Measurements from ENCODE around the gene MLLT10.
A peak's percentile ranks its signal among the peaks of the same experiment; 100 is the strongest.

Gene MLLT10

GRCh38 chr10:21533467-21534279 lies at the start of gene MLLT10:
Gene MLLT10 (plus strand): TSS chr10:21534232. CDS start chr10:21534645, 413 bp downstream.
- DNase-seq, result peak; percentile 98

- DNase-seq, result no peak
Observed at GRCh38 chr10:21487416-21488180, 46.4 kb upstream of the MLLT10 start.

DNA sequence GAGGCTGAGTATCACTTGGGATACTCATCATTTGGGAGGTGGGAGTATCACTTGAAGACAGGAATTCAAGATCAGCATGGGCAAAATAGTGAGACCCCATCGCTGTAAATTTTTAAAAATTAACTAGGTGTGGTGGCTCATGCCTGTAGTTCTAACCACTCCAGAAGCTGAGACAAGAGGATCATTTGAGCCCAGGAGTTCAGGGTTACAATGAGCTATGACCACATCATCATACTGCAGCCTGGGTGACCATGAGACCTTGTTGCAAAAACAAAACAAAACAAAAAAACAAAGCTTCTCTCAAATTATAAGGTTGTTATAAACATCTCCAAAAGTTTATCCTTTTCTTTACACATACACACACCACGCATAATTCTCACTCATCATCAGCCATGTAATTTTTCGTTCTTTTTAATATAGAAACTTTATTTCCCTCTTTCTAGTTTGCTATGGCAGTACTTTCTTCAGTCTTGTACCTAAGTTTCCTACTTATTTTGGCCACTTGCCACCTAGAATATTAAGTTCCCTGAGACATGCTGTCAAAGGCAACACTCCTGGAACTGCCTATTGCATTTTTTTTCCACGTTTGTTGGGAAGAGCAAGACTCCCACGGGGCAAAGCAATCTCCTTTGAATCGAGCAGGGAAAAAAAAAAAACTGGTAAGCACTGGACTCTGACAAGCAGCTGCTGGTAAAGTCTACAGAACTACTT lies 45.6 kb upstream of the MLLT10 start:
- DNase-seq, result peak; percentile 34

- DNase-seq, result no peak
Observed at GRCh38 chr10:21488957-21489446, 45.0 kb upstream of the MLLT10 start.

DNA sequence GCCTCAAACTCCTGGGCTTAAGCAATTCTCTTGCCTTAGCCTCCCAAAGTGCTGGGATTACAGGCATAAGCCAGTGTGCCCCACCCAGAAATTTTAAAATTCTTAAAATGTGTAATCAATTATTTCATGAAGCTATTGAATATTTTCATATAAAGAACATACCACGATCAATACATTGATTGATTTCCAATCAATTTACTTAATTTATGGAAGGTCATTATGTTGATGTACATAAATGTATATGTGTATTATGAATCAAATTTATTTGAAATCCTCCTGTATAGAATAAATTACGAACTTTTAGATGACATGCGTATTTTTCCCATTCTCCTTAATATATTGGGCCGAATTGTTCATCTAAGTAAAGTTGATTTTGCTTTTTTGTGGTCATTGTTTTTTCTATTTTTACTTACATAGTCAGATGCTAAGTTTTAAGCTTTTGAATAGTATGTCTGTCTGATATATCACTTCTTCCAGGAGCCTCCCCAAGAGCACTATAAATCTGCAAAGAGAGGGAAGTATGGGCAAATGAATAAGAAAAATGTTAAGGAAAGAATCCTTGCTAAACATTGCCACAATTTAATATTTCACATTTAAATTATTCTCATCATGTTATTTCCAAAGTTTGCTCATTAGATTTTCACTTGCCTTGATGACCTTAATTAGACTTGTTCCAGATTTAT lies 43.9 kb upstream of the MLLT10 start:
- DNase-seq, result no peak

GRCh38 chr10:21490711-21491105 lies 43.3 kb upstream of the MLLT10 start:
- no peak for DNase-seq

DNA sequence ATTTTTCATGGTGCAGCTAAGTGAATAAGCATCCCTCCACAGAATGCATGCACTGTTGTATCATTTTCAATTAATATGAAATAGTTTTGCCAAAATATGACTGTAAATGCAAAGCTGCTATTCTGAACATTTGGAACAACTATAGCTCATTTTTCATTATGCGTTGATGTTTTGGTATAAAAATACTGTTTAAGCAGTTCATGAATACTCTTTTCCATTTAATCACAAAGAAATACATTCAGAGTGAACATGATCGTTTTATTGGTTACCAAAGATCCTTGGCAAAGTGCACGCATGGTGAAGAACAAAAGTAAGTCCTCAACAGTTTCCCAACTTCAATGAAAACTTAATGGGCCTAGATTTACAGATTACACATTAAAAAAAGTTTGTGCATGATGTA lies 41.6 kb upstream of the MLLT10 start:
- DNase-seq, result no peak

- no peak for DNase-seq
Observed at GRCh38 chr10:21493784-21494183, 40.2 kb upstream of the MLLT10 start.

DNA sequence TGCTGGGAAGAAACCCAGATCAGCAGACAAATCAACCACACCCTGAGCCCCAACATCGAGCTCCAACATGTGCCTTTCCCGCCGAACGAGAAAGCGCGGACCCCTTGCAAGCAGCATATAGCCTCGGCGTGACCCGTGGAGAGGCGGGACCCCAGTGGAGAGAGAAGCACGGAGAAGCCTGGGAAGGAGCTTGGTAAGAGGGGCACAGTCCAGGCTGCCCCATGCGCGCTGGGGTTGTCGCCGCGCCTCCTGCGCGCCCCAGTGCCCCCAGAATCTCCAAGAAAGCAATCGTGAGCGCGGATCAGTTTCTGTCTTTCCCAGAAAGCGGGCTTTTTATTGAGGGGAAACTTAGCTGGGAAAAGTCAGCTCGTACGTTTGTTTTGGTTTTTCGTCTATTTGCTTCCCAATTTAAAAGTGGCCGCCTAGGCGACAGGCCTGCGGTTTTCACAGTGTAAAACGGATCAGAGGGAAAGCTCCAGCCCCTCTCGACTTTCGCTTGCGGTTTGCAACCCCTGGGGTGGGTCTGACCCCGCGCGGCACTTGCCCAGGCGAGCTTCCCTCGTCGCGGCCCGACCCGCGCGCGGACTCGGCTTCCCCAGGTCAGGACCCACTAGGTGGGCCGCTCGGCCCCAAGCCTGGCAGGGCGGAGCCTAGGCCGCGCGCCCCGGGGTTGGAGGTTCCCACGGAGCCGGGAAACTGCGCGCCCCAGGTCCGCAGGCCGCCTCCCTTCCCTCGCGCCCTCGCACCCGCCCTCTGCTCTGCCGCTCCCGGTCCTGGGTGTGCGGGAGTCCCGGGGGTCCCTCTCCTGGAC lies 39.6 kb upstream of the MLLT10 start:
- DNase-seq, result peak; percentile 67

- DNase-seq, result peak; percentile 44
Observed at GRCh38 chr10:21495002-21495751, 38.9 kb upstream of the MLLT10 start.

DNA sequence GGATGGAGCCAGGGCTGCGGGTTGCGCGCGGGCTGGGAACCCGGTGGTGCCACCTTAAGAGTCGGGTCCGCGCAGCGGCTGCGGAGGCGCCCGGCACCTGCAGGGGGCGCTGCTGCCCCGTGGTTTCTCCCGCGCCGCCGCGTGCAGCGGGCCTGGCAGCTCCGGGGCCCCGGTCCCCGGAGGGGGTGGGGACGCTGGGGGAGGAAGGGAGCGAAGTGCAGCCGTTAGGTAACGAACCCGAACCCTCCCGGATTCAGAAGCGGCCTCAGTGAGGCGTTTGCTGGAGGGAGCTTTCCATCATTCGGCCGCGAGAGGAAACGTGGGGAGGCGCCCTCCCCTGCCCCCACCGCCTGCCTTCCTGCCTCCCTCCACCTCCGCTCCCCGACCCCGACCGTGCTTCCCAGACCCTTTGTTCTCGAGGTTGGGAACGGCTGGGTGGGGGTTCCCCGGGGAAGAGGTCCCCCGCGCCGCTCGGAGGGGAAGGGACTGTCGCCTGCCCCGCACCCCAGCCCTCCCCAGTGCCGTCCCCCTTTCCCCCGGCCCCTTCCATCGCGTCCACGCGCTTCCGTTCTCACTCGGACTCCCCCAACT lies 38.2 kb upstream of the MLLT10 start:
- DNase-seq, result peak; percentile 92

DNA sequence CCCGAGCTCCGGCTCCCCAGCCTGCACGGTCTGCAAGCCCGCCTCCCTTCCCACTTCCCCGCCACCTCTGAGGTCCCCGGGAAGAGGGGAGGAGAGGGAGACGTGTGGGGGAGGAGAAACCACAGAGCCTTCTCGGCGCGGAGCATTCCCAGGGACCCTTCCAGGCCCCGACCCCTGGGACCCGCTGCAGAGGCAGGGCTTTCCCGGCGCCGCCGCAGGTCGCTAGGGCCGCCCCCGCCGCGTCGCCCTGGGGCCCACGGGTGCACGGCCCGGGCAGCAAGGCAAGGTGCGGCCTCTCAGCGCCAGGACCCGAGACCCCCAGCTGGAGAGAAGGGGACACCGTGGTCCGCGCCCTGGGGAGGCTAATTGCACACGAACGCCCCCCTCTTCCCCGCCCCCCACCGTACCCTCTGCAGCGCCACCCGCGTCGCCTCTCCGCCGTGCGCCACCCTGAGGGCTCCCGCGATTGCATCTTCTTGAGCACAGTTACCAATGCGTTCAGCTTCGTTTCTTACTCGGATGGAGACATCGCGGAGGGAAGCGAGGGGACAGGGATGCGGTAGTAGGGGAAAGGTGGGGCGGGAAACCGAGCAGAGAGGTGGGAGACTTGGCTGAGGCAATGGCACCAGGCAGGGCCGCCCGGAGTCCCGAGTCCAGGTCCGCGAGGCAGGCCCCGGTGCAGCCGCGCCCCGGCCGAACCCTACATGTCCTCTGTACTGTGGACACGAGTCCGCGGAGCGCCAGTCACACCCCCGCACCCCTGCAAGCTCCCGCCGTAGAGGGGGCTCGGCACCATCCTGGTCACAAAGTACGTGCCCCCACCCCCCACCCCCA lies 37.5 kb upstream of the MLLT10 start:
- peak; percentile 77 for DNase-seq

DNA sequence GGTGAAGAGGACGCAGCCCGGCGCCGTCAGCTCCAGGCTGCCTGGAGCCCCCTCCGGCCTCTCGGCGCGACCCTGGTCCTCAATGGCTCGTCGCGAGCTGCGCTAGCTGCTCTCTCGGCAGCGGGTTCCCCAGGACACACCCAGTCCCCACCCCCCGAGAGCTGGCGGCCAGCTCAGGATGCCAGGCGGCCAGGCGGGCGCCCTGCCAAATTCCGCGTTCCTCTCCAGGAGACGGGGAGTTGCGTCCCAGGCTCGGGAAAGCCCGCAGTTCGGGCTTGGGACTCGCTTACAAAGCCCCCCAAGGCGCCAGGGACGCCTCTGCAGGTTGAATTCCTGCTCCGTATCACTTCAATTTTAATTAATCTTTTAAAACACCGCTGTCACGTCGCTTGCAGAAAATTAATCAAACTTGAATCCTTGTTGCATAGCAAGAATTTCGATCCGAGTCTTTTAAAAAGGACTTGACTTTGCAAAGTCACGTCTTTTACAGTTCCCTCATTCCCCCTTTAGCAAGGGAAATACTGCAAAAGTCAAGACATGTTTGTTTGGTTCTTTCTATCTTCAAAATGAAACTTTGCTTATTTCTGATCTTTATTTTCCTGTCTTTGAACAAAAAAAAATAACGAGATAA lies 36.7 kb upstream of the MLLT10 start:
- peak; percentile 94 for DNase-seq

DNA sequence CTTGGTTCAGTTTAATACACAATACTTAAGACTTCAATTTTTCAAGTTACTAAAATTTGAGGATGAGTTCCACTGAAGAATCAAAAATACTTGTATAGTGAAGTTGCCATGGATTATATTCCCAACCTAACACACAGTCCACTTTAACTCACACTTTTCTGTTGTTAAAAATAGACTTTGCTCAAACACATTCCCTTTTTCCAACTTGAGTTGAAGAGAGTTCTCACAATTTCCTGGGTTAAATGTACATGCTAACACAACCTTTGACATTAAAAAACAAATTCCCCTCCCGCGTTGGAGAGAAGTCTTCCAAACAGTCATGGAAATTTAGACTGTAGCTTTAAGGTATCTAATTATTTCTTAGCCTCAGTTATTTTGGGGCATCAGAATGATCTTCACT lies 35.7 kb upstream of the MLLT10 start:
- no peak for DNase-seq

- no peak for DNase-seq
Observed at GRCh38 chr10:21498986-21499385, 35.0 kb upstream of the MLLT10 start.

- peak; percentile 73 for DNase-seq
Observed at GRCh38 chr10:21499701-21500577, 34.1 kb upstream of the MLLT10 start.

DNA sequence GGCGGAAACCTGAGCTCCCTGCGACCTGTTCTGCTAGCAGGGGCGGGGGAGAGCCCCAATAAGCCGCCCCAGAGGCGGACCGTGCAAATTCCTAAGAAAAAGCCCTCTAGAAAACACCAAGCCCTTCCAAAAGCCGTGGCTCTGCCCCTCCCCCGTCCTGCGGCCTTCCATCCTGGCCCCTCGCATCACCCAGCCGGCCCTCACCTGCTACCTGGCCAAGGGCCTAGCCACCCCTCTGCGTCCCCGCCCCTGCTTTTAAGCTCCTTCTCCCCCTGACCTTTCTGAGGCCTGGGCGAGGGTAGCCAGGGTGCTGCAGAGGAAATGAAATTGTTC lies 33.5 kb upstream of the MLLT10 start:
- DNase-seq, result peak; percentile 34

DNA sequence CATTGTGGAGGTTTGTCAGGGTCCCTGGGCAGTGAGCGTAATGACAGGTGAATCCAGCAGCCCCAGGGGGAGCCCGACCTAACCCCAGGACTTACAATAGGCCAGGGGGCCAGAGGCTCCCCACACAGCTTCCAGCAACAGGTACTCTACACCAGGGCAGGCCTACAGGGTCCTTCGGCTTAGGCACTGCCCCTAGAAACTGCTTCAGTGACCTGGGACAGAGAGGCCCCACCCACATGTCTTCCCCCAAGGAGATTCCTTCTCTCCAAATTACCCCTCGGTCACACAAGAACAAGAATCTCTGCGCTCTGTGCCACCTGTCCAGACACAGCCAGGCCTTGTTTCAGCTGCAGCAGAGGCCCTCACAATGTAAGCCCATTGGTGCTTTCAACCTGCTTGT lies 32.9 kb upstream of the MLLT10 start:
- DNase-seq, result no peak
